Astrocyte of the hippocampus (primary cell): ENCODE results near the gene FOXP1.

Source experiments
- DNase-seq: peaks from one replicate; pipeline ENCODE4 v3.0.0; 2011; ENCODE audit warnings: low read depth, low spot score

The FOXP1 gene

GRCh38 chr3:71398157-71398836 lies 185.2 kb downstream of the FOXP1 start:
- DNase-seq, result no peak

- DNase-seq, result no peak
These were observed 185.8 kb downstream of the FOXP1 start for GRCh38 chr3:71397726-71398125.

- peak; percentile 40 for DNase-seq
These were observed 186.5 kb downstream of the FOXP1 start for GRCh38 chr3:71397046-71397445.

- DNase-seq, result no peak
These were observed 187.4 kb downstream of the FOXP1 start for GRCh38 chr3:71395927-71396695.

- no peak for DNase-seq
These were observed 188.1 kb downstream of the FOXP1 start for GRCh38 chr3:71395470-71395869.

- no peak for DNase-seq
These were observed 189.8 kb downstream of the FOXP1 start for GRCh38 chr3:71393745-71394144.

GRCh38 chr3:71393093-71393492 lies 190.4 kb downstream of the FOXP1 start:
- DNase-seq, result no peak

GRCh38 chr3:71392251-71392650 lies 191.3 kb downstream of the FOXP1 start:
- DNase-seq, result no peak

- DNase-seq, result no peak
These were observed 192.2 kb downstream of the FOXP1 start for GRCh38 chr3:71391361-71391760.

- peak; percentile 82 for DNase-seq
These were observed 193.5 kb downstream of the FOXP1 start for GRCh38 chr3:71389911-71390573.

- DNase-seq, result no peak
These were observed 194.3 kb downstream of the FOXP1 start for GRCh38 chr3:71389191-71389590.

- DNase-seq, result no peak
These were observed 194.9 kb downstream of the FOXP1 start for GRCh38 chr3:71388535-71389120.

GRCh38 chr3:71387586-71387985 lies 195.9 kb downstream of the FOXP1 start:
- DNase-seq, result no peak

GRCh38 chr3:71384837-71385716 lies 198.5 kb downstream of the FOXP1 start:
- DNase-seq, result no peak

GRCh38 chr3:71384388-71384787 lies 199.1 kb downstream of the FOXP1 start:
- DNase-seq, result no peak

- DNase-seq, result peak; percentile 23
These were observed 203.4 kb downstream of the FOXP1 start for GRCh38 chr3:71380096-71380495.

GRCh38 chr3:71378509-71378908 lies 205.0 kb downstream of the FOXP1 start:
- DNase-seq, result no peak

GRCh38 chr3:71376911-71377310 lies 206.6 kb downstream of the FOXP1 start:
- no peak for DNase-seq

GRCh38 chr3:71376503-71376902 lies 207.0 kb downstream of the FOXP1 start:
- DNase-seq, result no peak

- no peak for DNase-seq
These were observed 208.9 kb downstream of the FOXP1 start for GRCh38 chr3:71374582-71374981.

- no peak for DNase-seq
These were observed 210.5 kb downstream of the FOXP1 start for GRCh38 chr3:71372911-71373637.
